GM12872 (cell line): Measurements from ENCODE around the gene ARSG.

Source experiments
- CTCF ChIP-seq: IDR thresholded peaks from 3 replicates; pipeline ENCODE4 v1.5.1; 2011; ENCODE audit warnings: low read depth, mild to moderate bottlenecking, low read length, moderate library complexity; ENCODE audit not compliant: insufficient read depth

ARSG gene

GRCh38 chr17:68294196-68294555 is 2.9 kb downstream of the ARSG start:
- TF ChIP-seq CTCF: no peak

- no peak for TF ChIP-seq CTCF
These were observed 3.3 kb downstream of the ARSG start for GRCh38 chr17:68294617-68295016.

GRCh38 chr17:68295086-68295485 is 3.8 kb downstream of the ARSG start:
- no peak for TF ChIP-seq CTCF

- no peak for TF ChIP-seq CTCF
These were observed 5.2 kb downstream of the ARSG start for GRCh38 chr17:68296217-68297191.

GRCh38 chr17:68297195-68297594 is 5.9 kb downstream of the ARSG start:
- TF ChIP-seq CTCF: no peak

GRCh38 chr17:68298601-68299000 is 7.3 kb downstream of the ARSG start:
- no peak for TF ChIP-seq CTCF

- TF ChIP-seq CTCF: no peak
These were observed 8.5 kb downstream of the ARSG start for GRCh38 chr17:68299817-68300216.
